SK-N-SH (cell line): ENCODE measurements around the gene ADAP1. TPM values are rescaled to one million over a fixed set of nuclear protein-coding genes. Genes with fewer than 3 reads are reported as not detected.

Experiments
- CTCF ChIA-PET: fragments of 300-600, 350-600 bp; formaldehyde crosslinking; extraction: SDS; loops from one replicate; lab custom pipeline; 2021; lab: Yijun Ruan, JAX
- POLR2A ChIA-PET: fragments of 350-600 bp; sonication (Branson Sonifier 250); formaldehyde crosslinking; extraction: SDS; loops from one replicate; lab custom pipeline; 2020; ENCODE audit warnings: antibody characterized with exemption, inconsistent platforms; lab: Yijun Ruan, JAX
- DNase-seq: peaks from one replicate; pipeline ENCODE4 v3.0.0; 2012
- H2AFZ ChIP-seq: fragments of 200-600 bp; sonication (generic); 2 replicates; pipeline ENCODE4 v1.8.1; 2016; ENCODE audit warnings: antibody characterized with exemption, mild to moderate bottlenecking, low read depth
- H3F3A ChIP-seq: fragments of 200-600 bp; sonication (generic); replicated peaks from 2 replicates; pipeline ENCODE3; 2016; ENCODE audit warnings: antibody characterized with exemption, mild to moderate bottlenecking; ENCODE audit not compliant: insufficient read depth
- H3K27ac ChIP-seq, 2 experiments: fragments of 200-500 bp in 1 of 2; fragments of 200-600 bp in 1 of 2; sonication (Bioruptor generic) in 1 of 2; sonication (generic), shearing (Covaris generic) in 1 of 2; 2 replicates each; pipeline versions ENCODE4 v1.5.1 to v1.6.1; 2014 to 2016; ENCODE audit warnings: low read depth in 2 of 2, inconsistent platforms in 1 of 2, low read length in 1 of 2, mild to moderate bottlenecking in 1 of 2, mixed read lengths in 1 of 2
- H3K27me3 ChIP-seq: fragments of 200-600 bp; sonication (generic), shearing (Covaris generic); 2 replicates; pipeline ENCODE4 v1.6.1; 2016; ENCODE audit warnings: mixed run types; ENCODE audit not compliant: insufficient read depth
- H3K36me3 ChIP-seq, 2 experiments: fragments of 200-500 bp in 1 of 2; fragments of 200-600 bp in 1 of 2; sonication (Bioruptor generic) in 1 of 2; sonication (generic) in 1 of 2; replicated peaks in 1 of 2; 2 replicates each; pipeline versions ENCODE3 to v1.5.1; 2014 to 2016; ENCODE audit warnings: low read length in 1 of 2, mild to moderate bottlenecking in 1 of 2; ENCODE audit not compliant: insufficient read depth in 2 of 2, control insufficient read depth in 1 of 2
- H3K4me1 ChIP-seq, 2 experiments: fragments of 200-500 bp in 1 of 2; fragments of 200-600 bp in 1 of 2; sonication (Bioruptor generic) in 1 of 2; sonication (generic), shearing (Covaris generic) in 1 of 2; 2 replicates each; pipeline versions ENCODE4 v1.5.1 to v1.6.1; 2014 to 2016; ENCODE audit warnings: low read depth in 1 of 2, low read length in 1 of 2, mixed run types in 1 of 2; ENCODE audit not compliant: insufficient read depth in 2 of 2, control insufficient read depth in 1 of 2
- H3K4me2 ChIP-seq: fragments of 200-600 bp; sonication (generic), shearing (Covaris generic); 2 replicates; pipeline ENCODE4 v1.6.1; 2017; ENCODE audit warnings: mixed run types
- H3K4me3 ChIP-seq, 2 experiments: fragments of 200-500 bp in 1 of 2; fragments of 200-600 bp in 1 of 2; sonication (Bioruptor generic) in 1 of 2; sonication (generic), shearing (Covaris generic) in 1 of 2; 2 replicates each; pipeline versions ENCODE4 v1.5.1 to v1.8.1; 2014 to 2016; ENCODE audit warnings: low read depth in 2 of 2, inconsistent platforms in 1 of 2, low read length in 1 of 2, mild to moderate bottlenecking in 1 of 2, mixed read lengths in 1 of 2, moderate library complexity in 1 of 2
- H3K79me2 ChIP-seq: fragments of 200-600 bp; sonication (generic); 2 replicates; pipeline ENCODE4 v1.8.1; 2017; ENCODE audit warnings: mild to moderate bottlenecking; ENCODE audit not compliant: insufficient read depth
- H3K9ac ChIP-seq: fragments of 200-600 bp; sonication (generic); 2 replicates; pipeline ENCODE4 v1.6.1; 2017; ENCODE audit warnings: mixed run types
- H3K9me2 ChIP-seq: fragments of 200-600 bp; sonication (generic); 2 replicates; pipeline ENCODE4 v1.6.1; 2017; ENCODE audit warnings: mixed run types
- H3K9me3 ChIP-seq: fragments of 200-600 bp; sonication (generic); 2 replicates; pipeline ENCODE4 v1.6.1; 2017; ENCODE audit warnings: mixed run types, mild to moderate bottlenecking, moderate library complexity
- H4K20me1 ChIP-seq: fragments of 200-600 bp; sonication (generic); 2 replicates; pipeline ENCODE4 v1.6.1; 2017; ENCODE audit warnings: mild to moderate bottlenecking, mixed run types; ENCODE audit not compliant: insufficient read depth
- CHD2 ChIP-seq: fragments of 150-350 bp; IDR thresholded peaks from 2 replicates; pipeline ENCODE4 v1.6.1; 2018; ENCODE audit warnings: low read length; ENCODE audit not compliant: partially characterized antibody
- CTCF ChIP-seq: fragments of 200-600 bp; sonication (generic); IDR thresholded peaks from 2 replicates; pipeline ENCODE4 v1.6.1; 2017; ENCODE audit warnings: antibody characterized with exemption, mild to moderate bottlenecking, moderate library complexity
- ELF1 ChIP-seq: IDR thresholded peaks from 2 replicates; pipeline ENCODE4 v1.4.0; 2012
- EZH2phosphoT487 ChIP-seq: fragments of 200-600 bp; sonication (generic); IDR thresholded peaks from 2 replicates; pipeline ENCODE4 v1.6.1; 2017; ENCODE audit warnings: low read depth, mixed run types, mild to moderate bottlenecking, antibody characterized with exemption, moderate library complexity, borderline replicate concordance
- IRF3 ChIP-seq: fragments of 150-350 bp; IDR thresholded peaks from 2 replicates; pipeline ENCODE4 v1.6.1; 2016; ENCODE audit warnings: mild to moderate bottlenecking, low read depth, low read length
- JUND ChIP-seq: IDR thresholded peaks from 2 replicates; pipeline ENCODE4 v1.4.0; 2012
- MEF2A ChIP-seq: IDR thresholded peaks from 2 replicates; pipeline ENCODE4 v1.4.0; 2012; ENCODE audit warnings: low read depth, borderline replicate concordance
- NFIC ChIP-seq: IDR thresholded peaks from 2 replicates; pipeline ENCODE4 v1.4.0; 2012; ENCODE audit warnings: borderline replicate concordance
- PBX3 ChIP-seq: IDR thresholded peaks from 2 replicates; pipeline ENCODE4; 2012
- RAD21 ChIP-seq: IDR thresholded peaks from 2 replicates; pipeline ENCODE4 v1.6.1; 2012; ENCODE audit warnings: mild to moderate bottlenecking, low read length
- RCOR1 ChIP-seq: fragments of 150-350 bp; IDR thresholded peaks from 2 replicates; pipeline ENCODE4 v1.6.1; 2017; ENCODE audit warnings: antibody characterized with exemption, low read length
- REST ChIP-seq: IDR thresholded peaks from 2 replicates; pipeline ENCODE4 v1.6.1; 2012; ENCODE audit warnings: mild to moderate bottlenecking, low read depth, low read length, moderate library complexity
- RFX5 ChIP-seq: IDR thresholded peaks from 2 replicates; pipeline ENCODE4 v1.6.1; 2012; ENCODE audit warnings: mild to moderate bottlenecking, improper control_type of control experiment, low read length
- RXRA ChIP-seq: IDR thresholded peaks from 2 replicates; pipeline ENCODE4 v1.4.0; 2012; ENCODE audit warnings: low read depth, mild to moderate bottlenecking, borderline replicate concordance
- SMC3 ChIP-seq: IDR thresholded peaks from 2 replicates; pipeline ENCODE4 v1.6.1; 2012; ENCODE audit warnings: low read depth, low read length, improper control_type of control experiment
- TEAD4 ChIP-seq: IDR thresholded peaks from 2 replicates; pipeline ENCODE4 v1.4.0; 2012; ENCODE audit warnings: mild to moderate bottlenecking, borderline replicate concordance; ENCODE audit not compliant: insufficient read depth
- USF1 ChIP-seq: IDR thresholded peaks from 2 replicates; pipeline ENCODE4 v1.4.0; 2012; ENCODE audit warnings: low read depth, borderline replicate concordance
- USF2 ChIP-seq: fragments of 150-350 bp; IDR thresholded peaks from 2 replicates; pipeline ENCODE4 v1.6.1; 2017; ENCODE audit warnings: antibody characterized with exemption, low read length, low read depth, borderline replicate concordance
- ZBTB33 ChIP-seq: IDR thresholded peaks from 2 replicates; pipeline ENCODE4 v1.4.0; 2012; ENCODE audit warnings: low read depth, borderline replicate concordance
- WGBS: methylation state at CpG from one replicate; pipeline ENCODE4 v1.1.6; 2017; ENCODE audit warnings: low lambda C conversion rate; 5-methylcytosine and 5-hydroxymethylcytosine counted together
- polyA plus RNA-seq, 3 experiments: library from polyadenylated mRNA; depleted of rRNA; stranded (reverse); fragments of >200 nt; gene quantifications; 2 replicates each; pipeline ENCODE4 v1.2.3, GENCODE V29; 2012

The ADAP1 gene
- polyA plus RNA-seq, 1 of the 3 experiments (the other 2 are of a cell fraction) = 3.2 TPM

GRCh38 chr7:961546-962400 is 7.3 kb upstream of the ADAP1 start:
- WGBS = 88% methylated on average over 37 of the region's 37 CpGs
- Histone ChIP-seq H3K9me2 (no peaks in the 10 kb centered on the region), H3K36me3 (peaks cover 0 to 4% of the 10 kb centered on the region in 2 experiments), H3K4me3 (no peak overlapping the region), H3K27ac (no peak overlapping the region), H3K79me2 (no peaks in the 10 kb centered on the region), H3K9ac (no peak overlapping the region), H3K27me3 (no peaks in the 10 kb centered on the region), H4K20me1 (peaks cover 20% of the 10 kb centered on the region; the same call in 1 of the 2 replicates), H3K4me2 (no peak overlapping the region), H3K9me3 (no peaks in the 10 kb centered on the region), H3K4me1 (peaks cover 4 to 24% of the 10 kb centered on the region in 2 experiments; a peak in 2 of 4 replicates), H3F3A (peaks cover 9% of the 10 kb centered on the region), H2AFZ (no peak overlapping the region)
- POLR2A ChIA-PET = no interaction called here
- TF ChIP-seq NFIC (no peak), CHD2 (no peak), REST (no peak), TEAD4 (no peak), IRF3 (no peak), USF2 (no peak), PBX3 (no peak), MEF2A (no peak), ZBTB33 (no peak), RFX5 (no peak), SMC3 (no peak), CTCF (no peak), JUND (no peak), USF1 (no peak), EZH2phosphoT487 (no peak), RXRA (no peak), RAD21 (no peak), ELF1 (no peak), RCOR1 (no peak)
- peak; percentile 33 for DNase-seq
- CTCF ChIA-PET = interaction anchor here (1.5 to 11.7 kb wide), 3 partner anchors 31 to 53 kb away, joined by 6 to 99 read pairs (median 10); no protein-coding TSS in a partner anchor
